IgD-negative memory B cell (primary cell): Measurements from ENCODE around the gene DEPDC5. TPM values are rescaled to one million over a fixed set of nuclear protein-coding genes. Genes with fewer than 3 reads are reported as not detected.
"Not testable (repeated sequence)": the region's sequence is repeated elsewhere in the genome, so short reads cannot be mapped to it uniquely, and the experiment has no call there.

Experiments
- H3K27ac Mint-ChIP-seq, 3 donors: one replicate each; pipeline ENCODE4 v1.8.0; 2020 to 2022; ENCODE audit warnings: mild to moderate bottlenecking in 3 of 3, mixed read lengths in 3 of 3, moderate library complexity in 1 of 3
- H3K27me3 Mint-ChIP-seq: one replicate; pipeline ENCODE4 v1.8.0; 2021; ENCODE audit warnings: mixed read lengths
- H3K36me3 Mint-ChIP-seq: one replicate; pipeline ENCODE4 v1.8.0; 2020; ENCODE audit warnings: mild to moderate bottlenecking, mixed read lengths
- H3K4me1 Mint-ChIP-seq, 3 donors: one replicate each; pipeline ENCODE4 v1.8.0; 2020 to 2022; ENCODE audit warnings: mixed read lengths in 3 of 3, mild to moderate bottlenecking in 1 of 3
- H3K4me3 Mint-ChIP-seq, 4 donors: one replicate each; pipeline ENCODE4 v1.8.0; 2020 to 2022; ENCODE audit warnings: mild to moderate bottlenecking in 4 of 4, mixed read lengths in 4 of 4, moderate library complexity in 3 of 4
- H3K9me3 Mint-ChIP-seq, 3 donors: one replicate each; pipeline ENCODE4 v1.8.0; 2020 to 2021; ENCODE audit warnings: mixed read lengths in 3 of 3, mild to moderate bottlenecking in 1 of 3
- polyA plus RNA-seq: library from polyadenylated mRNA; unstranded; fragments of 300-500 nt; fragmentation: Illumina TruSeq; gene quantifications from one replicate; pipeline ENCODE4 v1.2.3, GENCODE V29; 2021

The DEPDC5 gene
- polyA plus RNA-seq, 1 donor from 2014 or later, result 30.7 TPM

DNA sequence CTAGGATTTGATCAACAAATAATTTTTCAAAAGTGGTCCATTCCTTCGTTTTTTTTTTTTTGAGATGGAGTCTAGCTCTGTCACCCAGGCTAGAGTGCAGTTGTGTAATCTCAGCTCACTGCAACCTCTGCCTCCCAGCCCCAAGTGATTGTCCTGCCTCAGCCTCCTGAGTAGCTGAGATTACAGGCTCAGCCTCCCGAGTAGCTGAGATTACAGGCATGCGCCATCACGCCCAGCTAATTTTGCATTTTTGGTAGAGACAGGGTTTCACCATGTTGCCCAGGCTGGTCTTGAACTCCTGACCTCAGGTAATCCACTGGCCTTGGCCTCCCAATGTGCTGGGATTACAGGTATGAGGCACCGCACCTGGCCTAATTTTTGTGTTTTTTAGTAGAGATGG, 5.0 kb downstream of the DEPDC5 start:
- H3K9me3 Mint-ChIP-seq, H3K36me3 Mint-ChIP-seq, H3K4me3 Mint-ChIP-seq, H3K27me3 Mint-ChIP-seq: not testable (repeated sequence)
- H3K4me1 Mint-ChIP-seq, result peaks cover 7 to 16% (median 15%) of the 10 kb centered on the region in 3 donors
- H3K27ac Mint-ChIP-seq, result peak overlapping the region in 1 of 3 donors; percentile 76

GRCh38 chr22:31764785-31765184, 11.0 kb downstream of the DEPDC5 start:
- H3K27me3 Mint-ChIP-seq, result no peaks in the 10 kb centered on the region
- peak overlapping the region in 1 of 3 donors; percentile 76 for H3K27ac Mint-ChIP-seq
- no peaks in the 10 kb centered on the region for H3K9me3 Mint-ChIP-seq
- H3K4me1 Mint-ChIP-seq, result peaks cover 0 to 5% (median 2%) of the 10 kb centered on the region in 3 donors
- H3K36me3 Mint-ChIP-seq, result peaks cover 8% of the 10 kb centered on the region
- H3K4me3 Mint-ChIP-seq, result no peak overlapping the region

GRCh38 chr22:31768422-31769059, 14.7 kb downstream of the DEPDC5 start:
- no peak overlapping the region for H3K4me3 Mint-ChIP-seq
- H3K36me3 Mint-ChIP-seq, result peaks cover 8% of the 10 kb centered on the region
- H3K27ac Mint-ChIP-seq, result peak overlapping the region in 1 of 3 donors; percentile 23

DNA sequence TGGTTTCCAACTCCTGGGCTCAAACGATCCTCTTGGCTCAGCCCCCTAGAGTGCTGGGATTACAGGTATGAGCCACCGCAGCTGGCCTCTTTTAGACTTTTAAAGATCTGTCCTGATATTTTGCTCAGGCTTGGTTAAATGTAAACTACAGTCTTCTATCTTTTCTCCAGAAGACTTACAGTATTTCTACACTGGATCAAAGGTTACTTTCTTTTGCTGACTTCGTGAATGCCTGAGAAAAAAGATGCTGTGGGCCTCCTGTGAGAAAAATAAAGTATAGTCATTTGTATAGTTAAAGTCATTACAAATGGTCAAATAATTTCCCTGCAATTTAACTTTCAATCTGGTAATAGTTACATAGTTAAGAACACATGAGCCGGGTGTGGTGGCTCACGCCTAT, 19.6 kb downstream of the DEPDC5 start:
- H3K27me3 Mint-ChIP-seq, result no peaks in the 10 kb centered on the region
- no peak overlapping the region for H3K4me3 Mint-ChIP-seq
- H3K9me3 Mint-ChIP-seq, result no peaks in the 10 kb centered on the region
- H3K4me1 Mint-ChIP-seq, result no peaks in the 10 kb centered on the region
- H3K36me3 Mint-ChIP-seq, result peaks cover 2% of the 10 kb centered on the region
- H3K27ac Mint-ChIP-seq, result no peak overlapping the region

More at GRCh38 chr22:31768422-31769059, 14.7 kb downstream of the DEPDC5 start:
- peaks cover 0 to 5% (median 2%) of the 10 kb centered on the region in 3 donors for H3K4me1 Mint-ChIP-seq
- no peaks in the 10 kb centered on the region for H3K9me3 Mint-ChIP-seq
- no peaks in the 10 kb centered on the region for H3K27me3 Mint-ChIP-seq

GRCh38 chr22:31776231-31776630, 22.4 kb downstream of the DEPDC5 start:
- Mint-ChIP-seq H3K4me3 (no peak overlapping the region), H3K36me3 (peaks cover 5% of the 10 kb centered on the region), H3K4me1 (peaks cover 0 to 2% (median 0%) of the 10 kb centered on the region in 3 donors), H3K27me3 (no peaks in the 10 kb centered on the region), H3K27ac (no peak overlapping the region), H3K9me3 (no peaks in the 10 kb centered on the region)

DNA sequence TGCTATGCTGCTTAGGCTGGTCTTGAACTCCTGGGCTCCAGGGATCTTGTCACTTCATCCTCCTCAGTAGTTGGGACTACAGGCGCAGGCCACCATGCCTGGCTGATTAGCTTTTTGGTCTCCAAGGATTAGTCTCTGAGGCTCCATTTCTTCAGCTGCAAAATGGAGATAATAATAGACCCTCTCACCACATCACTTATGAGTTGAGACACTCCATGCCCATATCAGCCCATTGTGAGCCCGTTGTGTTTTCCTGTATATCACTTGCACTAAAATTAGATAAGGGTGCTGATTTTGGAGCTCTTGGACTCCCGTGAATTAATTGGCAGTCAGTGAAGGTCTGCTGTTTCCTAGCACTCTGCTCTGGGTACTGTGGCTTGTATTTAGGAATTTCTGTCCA, 36.0 kb downstream of the DEPDC5 start:
- H3K27me3 Mint-ChIP-seq, result no peaks in the 10 kb centered on the region
- H3K4me1 Mint-ChIP-seq, result peaks cover 20 to 31% (median 31%) of the 10 kb centered on the region in 3 donors
- no peaks in the 10 kb centered on the region for H3K9me3 Mint-ChIP-seq
- H3K27ac Mint-ChIP-seq, result peak overlapping the region; percentile 31 to 91 (median 78)
- peaks cover 3% of the 10 kb centered on the region for H3K36me3 Mint-ChIP-seq
- peak overlapping the region; percentile 33 to 85 (median 72) for H3K4me3 Mint-ChIP-seq

- H3K36me3 Mint-ChIP-seq, result peaks cover 2% of the 10 kb centered on the region
- peak overlapping the region; percentile 33 to 85 (median 72) for H3K4me3 Mint-ChIP-seq
These were observed 36.4 kb downstream of the DEPDC5 start for GRCh38 chr22:31790240-31790639.

GRCh38 chr22:31799358-31799757, 45.5 kb downstream of the DEPDC5 start:
- not testable (repeated sequence) for H3K9me3 Mint-ChIP-seq, H3K27ac Mint-ChIP-seq, H3K4me3 Mint-ChIP-seq, H3K27me3 Mint-ChIP-seq, H3K4me1 Mint-ChIP-seq
- H3K36me3 Mint-ChIP-seq, result peaks cover 10% of the 10 kb centered on the region

More at GRCh38 chr22:31790240-31790639, 36.4 kb downstream of the DEPDC5 start:
- H3K27ac Mint-ChIP-seq, result peak overlapping the region; percentile 31 to 91 (median 78)
- H3K9me3 Mint-ChIP-seq, result no peaks in the 10 kb centered on the region
- no peaks in the 10 kb centered on the region for H3K27me3 Mint-ChIP-seq
- H3K4me1 Mint-ChIP-seq, result peaks cover 20 to 31% (median 31%) of the 10 kb centered on the region in 3 donors

GRCh38 chr22:31800065-31800464, 46.2 kb downstream of the DEPDC5 start:
- Mint-ChIP-seq H3K9me3 (no peaks in the 10 kb centered on the region), H3K36me3 (peaks cover 10% of the 10 kb centered on the region)

DNA sequence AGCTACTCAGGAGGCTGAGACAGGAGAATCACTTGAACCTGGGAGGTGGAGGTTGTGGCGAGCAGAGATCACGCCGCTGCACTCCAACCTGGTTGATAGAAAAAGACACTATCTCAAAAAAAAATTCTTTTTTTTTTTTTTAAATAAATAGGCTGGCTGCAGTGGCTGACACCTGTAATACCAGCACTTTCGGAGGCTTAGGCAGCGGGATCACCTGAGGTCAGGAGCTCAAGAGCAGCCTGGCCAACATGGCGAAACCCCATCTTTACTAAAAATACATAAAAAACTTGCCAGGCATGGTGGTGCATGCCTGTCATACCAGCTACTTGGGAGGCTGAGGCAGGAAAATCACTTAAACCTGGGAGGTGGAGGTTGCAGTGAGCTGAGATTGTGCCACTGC, 47.0 kb downstream of the DEPDC5 start:
- H3K4me3 Mint-ChIP-seq, H3K27ac Mint-ChIP-seq, H3K4me1 Mint-ChIP-seq, H3K27me3 Mint-ChIP-seq, H3K9me3 Mint-ChIP-seq, H3K36me3 Mint-ChIP-seq: not testable (repeated sequence)

More at GRCh38 chr22:31800065-31800464, 46.2 kb downstream of the DEPDC5 start:
- peaks cover 0 to 5% (median 4%) of the 10 kb centered on the region in 3 donors for H3K4me1 Mint-ChIP-seq
- H3K4me3 Mint-ChIP-seq, result no peak overlapping the region
- no peak overlapping the region for H3K27ac Mint-ChIP-seq
- H3K27me3 Mint-ChIP-seq, result no peaks in the 10 kb centered on the region

DNA sequence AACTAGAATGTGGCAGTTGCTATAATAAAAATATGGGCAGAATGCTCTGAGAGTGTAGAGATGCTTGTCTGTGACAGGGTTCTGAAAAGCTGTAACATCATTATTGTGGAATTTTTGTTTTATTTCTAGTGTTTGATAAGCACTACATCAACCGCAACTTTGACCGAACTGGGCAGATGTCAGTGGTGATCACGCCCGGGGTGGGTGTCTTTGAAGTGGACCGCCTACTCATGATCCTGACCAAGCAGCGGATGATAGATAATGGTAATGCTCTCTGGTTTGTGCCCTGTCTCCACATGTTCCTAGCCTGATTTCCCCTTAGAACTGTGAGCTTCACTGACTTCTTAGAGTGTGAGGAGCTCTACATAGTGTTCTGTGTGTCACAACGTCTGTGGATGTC, 48.8 kb downstream of the DEPDC5 start:
- Mint-ChIP-seq H3K36me3 (peaks cover 1% of the 10 kb centered on the region), H3K4me3 (no peak overlapping the region)

GRCh38 chr22:31806751-31807150, 52.9 kb downstream of the DEPDC5 start:
- Mint-ChIP-seq H3K9me3 (no peaks in the 10 kb centered on the region), H3K4me3 (no peak overlapping the region), H3K27me3 (no peaks in the 10 kb centered on the region), H3K27ac (no peak overlapping the region), H3K4me1 (no peaks in the 10 kb centered on the region), H3K36me3 (no peaks in the 10 kb centered on the region)

More for the DNA sequence above, 48.8 kb downstream of the DEPDC5 start:
- Mint-ChIP-seq H3K9me3 (no peaks in the 10 kb centered on the region), H3K4me1 (no peaks in the 10 kb centered on the region), H3K27ac (peak overlapping the region in 1 of 3 donors; percentile 16), H3K27me3 (no peaks in the 10 kb centered on the region)

DNA sequence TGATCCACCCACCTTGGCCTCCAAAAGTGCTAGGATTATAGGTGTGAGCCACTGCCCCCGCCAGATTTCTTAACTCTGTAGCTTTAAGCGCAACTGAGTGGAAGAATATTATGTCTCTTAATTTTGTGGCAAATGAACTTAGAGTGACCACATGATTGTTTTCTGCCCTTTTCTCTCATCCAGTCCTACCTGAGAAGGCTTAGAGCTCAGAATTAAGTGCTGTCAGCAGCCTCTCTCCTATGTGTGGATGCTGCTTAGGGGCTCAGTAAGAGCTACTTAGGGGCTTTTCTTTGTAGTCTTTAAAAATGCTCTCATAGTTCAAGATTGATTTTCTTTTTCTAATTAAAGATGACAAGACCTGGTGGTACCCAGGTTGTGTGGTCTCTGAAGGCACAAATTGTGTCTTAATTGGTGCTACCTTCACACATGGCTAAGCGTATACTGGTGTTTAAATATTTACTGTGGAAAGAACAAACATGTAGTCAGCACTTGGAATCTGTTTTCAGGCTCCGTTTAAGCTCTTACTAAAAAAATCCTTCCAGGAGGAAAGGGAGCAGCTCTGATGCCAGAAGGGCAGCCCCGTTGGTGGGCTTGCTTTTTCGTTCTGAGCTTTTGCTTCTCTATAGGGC, 59.3 kb downstream of the DEPDC5 start:
- Mint-ChIP-seq H3K27ac (no peak overlapping the region), H3K9me3 (no peaks in the 10 kb centered on the region), H3K27me3 (no peaks in the 10 kb centered on the region), H3K36me3 (no peaks in the 10 kb centered on the region), H3K4me3 (no peak overlapping the region), H3K4me1 (no peaks in the 10 kb centered on the region)

GRCh38 chr22:31813898-31814297, 60.1 kb downstream of the DEPDC5 start:
- H3K4me3 Mint-ChIP-seq, H3K36me3 Mint-ChIP-seq, H3K9me3 Mint-ChIP-seq, H3K4me1 Mint-ChIP-seq, H3K27me3 Mint-ChIP-seq: not testable (repeated sequence)
- H3K27ac Mint-ChIP-seq, result peak overlapping the region in 2 of 3 donors; percentile 9 to 46

DNA sequence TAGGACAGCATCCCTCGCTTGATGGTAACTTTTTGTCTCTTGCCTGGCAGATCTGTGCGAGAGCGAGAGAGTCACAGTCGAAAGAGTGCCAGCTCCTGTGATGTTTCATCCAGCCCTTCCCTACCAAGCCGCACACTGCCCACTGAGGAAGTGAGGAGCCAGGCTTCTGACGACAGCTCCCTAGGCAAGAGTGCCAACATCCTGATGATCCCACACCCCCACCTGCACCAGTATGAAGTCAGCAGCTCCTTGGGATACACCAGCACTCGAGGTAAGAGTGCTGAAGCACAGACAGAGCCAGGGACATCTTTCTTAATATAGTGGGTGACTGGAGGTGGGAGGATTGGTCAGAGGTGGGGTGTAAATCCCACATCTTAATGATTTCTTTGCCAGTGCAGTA, 61.1 kb downstream of the DEPDC5 start:
- Mint-ChIP-seq H3K36me3 (no peaks in the 10 kb centered on the region), H3K27ac (no peak overlapping the region), H3K4me3 (no peak overlapping the region), H3K4me1 (no peaks in the 10 kb centered on the region), H3K27me3 (no peaks in the 10 kb centered on the region), H3K9me3 (no peaks in the 10 kb centered on the region)

DNA sequence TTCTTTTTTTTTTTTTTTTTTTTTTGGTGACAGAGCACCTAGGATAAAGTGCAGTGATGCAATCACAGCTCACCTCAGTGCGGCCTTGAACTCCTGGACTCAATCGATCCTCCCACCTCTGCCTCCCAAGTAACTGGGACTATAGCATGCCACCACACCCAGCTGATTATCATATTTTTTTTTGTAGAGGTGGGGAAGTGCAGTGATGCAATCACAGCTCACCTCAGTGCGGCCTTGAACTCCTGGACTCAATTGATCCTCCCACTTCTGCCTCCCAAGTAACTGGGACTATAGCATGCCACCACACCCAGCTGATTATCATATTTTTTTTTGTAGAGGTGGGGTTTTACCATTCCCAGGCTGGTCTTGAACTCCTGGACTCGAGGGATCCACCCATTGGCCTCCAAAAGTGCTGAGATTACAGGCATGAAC, 61.6 kb downstream of the DEPDC5 start:
- not testable (repeated sequence) for H3K9me3 Mint-ChIP-seq, H3K27me3 Mint-ChIP-seq, H3K4me3 Mint-ChIP-seq, H3K36me3 Mint-ChIP-seq, H3K27ac Mint-ChIP-seq, H3K4me1 Mint-ChIP-seq
